ENCODE measurements around the gene OR4D11.

The OR4D11 gene

GRCh38 chr11:59550842-59551658, 47.7 kb downstream of the OR4D11 start:
- no peak overlapping the region for H4K91ac ChIP-seq (ENCODE audit: low read length)
- H3K79me1 ChIP-seq (replicated peaks; ENCODE audit: low read length, poor library complexity, severe bottlenecking), result no peaks in the 10 kb centered on the region
- H3K36me3 ChIP-seq (ENCODE audit: control insufficient read depth in 1 of 2, insufficient read depth in 2 of 2, low read depth in 1 of 2, low read length in 2 of 2), result no peaks in the 10 kb centered on the region
- no peak overlapping the region for H2AFZ ChIP-seq (ENCODE audit: low read depth, low read length)
- H2BK15ac ChIP-seq (ENCODE audit: low read depth, poor library complexity, severe bottlenecking), result no peak overlapping the region
- H3K27me3 ChIP-seq (ENCODE audit: control insufficient read depth in 1 of 2, insufficient read depth in 1 of 2, low read length in 2 of 2), result no peaks in the 10 kb centered on the region
- no peak overlapping the region for H2BK120ac ChIP-seq (ENCODE audit: low read depth, low read length)
- no peak overlapping the region for H2BK5ac ChIP-seq (ENCODE audit: low read depth, low read length, poor library complexity, severe bottlenecking)
- peak overlapping the region; percentile 77 for H3K4me2 ChIP-seq (ENCODE audit: low read length, poor library complexity, severe bottlenecking)
- no peak overlapping the region for H3K14ac ChIP-seq (ENCODE audit: low read length in 2 of 2)
- H2BK12ac ChIP-seq (ENCODE audit: low read length in 2 of 2), result no peak overlapping the region
- H4K8ac ChIP-seq (ENCODE audit: low read length), result no peak overlapping the region
- peak overlapping the region in 1 of 2 experiments; percentile 3 for H3K18ac ChIP-seq (ENCODE audit: low read depth in 1 of 2, low read length in 2 of 2)
- peak overlapping the region in 1 of 2 experiments; percentile 89 for H3K4me3 ChIP-seq (ENCODE audit: insufficient read depth in 1 of 2, low read depth in 1 of 2, low read length in 2 of 2)
- peaks cover 2% of the 10 kb centered on the region for H3K4me1 ChIP-seq (ENCODE audit: control insufficient read depth, insufficient read depth, low read depth, low read length)
- H3K4ac ChIP-seq (ENCODE audit: low read depth in 1 of 2, low read length in 2 of 2), result peak overlapping the region in 1 of 2 experiments; percentile 56
- under 1% methylated on average over 23 of the region's 34 CpGs for WGBS
- peak overlapping the region; percentile 96 for H3K27ac ChIP-seq (ENCODE audit: low read length, poor library complexity, severe bottlenecking)
- DNase-seq, result peak; percentile 96
- no peaks in the 10 kb centered on the region for H3K9me3 ChIP-seq (ENCODE audit: control insufficient read depth, low read length)
- no peak overlapping the region for H2AK5ac ChIP-seq (ENCODE audit: low read length, severe bottlenecking)
- peak overlapping the region; percentile 97 for H3K9ac ChIP-seq (ENCODE audit: low read length)
- no peak overlapping the region for H3K23ac ChIP-seq (ENCODE audit: low read length in 2 of 2)

GRCh38 chr11:59551659-59552521, 48.5 kb downstream of the OR4D11 start:
- no peaks in the 10 kb centered on the region for H3K9me3 ChIP-seq (ENCODE audit: control insufficient read depth, low read length)
- WGBS, result 2% methylated on average over 26 of the region's 30 CpGs
- no peaks in the 10 kb centered on the region for H3K36me3 ChIP-seq (ENCODE audit: control insufficient read depth in 1 of 2, insufficient read depth in 2 of 2, low read depth in 1 of 2, low read length in 2 of 2)
- DNase-seq, result peak; percentile 85
- no peak overlapping the region for H2BK15ac ChIP-seq (ENCODE audit: low read depth, poor library complexity, severe bottlenecking)
- no peaks in the 10 kb centered on the region for H3K27me3 ChIP-seq (ENCODE audit: control insufficient read depth in 1 of 2, insufficient read depth in 1 of 2, low read length in 2 of 2)
- peak overlapping the region; percentile 61 for H4K8ac ChIP-seq (ENCODE audit: low read length)
- peak overlapping the region; percentile 77 for H3K4me2 ChIP-seq (ENCODE audit: low read length, poor library complexity, severe bottlenecking)
- no peak overlapping the region for H2AK5ac ChIP-seq (ENCODE audit: low read length, severe bottlenecking)
- no peak overlapping the region for H3K23ac ChIP-seq (ENCODE audit: low read length in 2 of 2)
- peak overlapping the region; percentile 50 to 89 for H3K4me3 ChIP-seq (ENCODE audit: insufficient read depth in 1 of 2, low read depth in 1 of 2, low read length in 2 of 2)
- H2AFZ ChIP-seq (ENCODE audit: low read depth, low read length), result peak overlapping the region; percentile 81
- peak overlapping the region; percentile 40 to 68 for H3K18ac ChIP-seq (ENCODE audit: low read depth in 1 of 2, low read length in 2 of 2)
- H3K4ac ChIP-seq (ENCODE audit: low read depth in 1 of 2, low read length in 2 of 2), result peak overlapping the region in 1 of 2 experiments; percentile 47
- H3K4me1 ChIP-seq (ENCODE audit: control insufficient read depth, insufficient read depth, low read depth, low read length), result peaks cover 2% of the 10 kb centered on the region
- H2BK5ac ChIP-seq (ENCODE audit: low read depth, low read length, poor library complexity, severe bottlenecking), result no peak overlapping the region
- no peak overlapping the region for H2BK12ac ChIP-seq (ENCODE audit: low read length in 2 of 2)
- H2BK120ac ChIP-seq (ENCODE audit: low read depth, low read length), result no peak overlapping the region
- H3K79me1 ChIP-seq (replicated peaks; ENCODE audit: low read length, poor library complexity, severe bottlenecking), result no peaks in the 10 kb centered on the region
- peak overlapping the region; percentile 72 for H4K91ac ChIP-seq (ENCODE audit: low read length)
- H3K9ac ChIP-seq (ENCODE audit: low read length), result peak overlapping the region; percentile 97
- peak overlapping the region in 1 of 2 experiments; percentile 41 for H3K14ac ChIP-seq (ENCODE audit: low read length in 2 of 2)
- H3K27ac ChIP-seq (ENCODE audit: low read length, poor library complexity, severe bottlenecking), result peak overlapping the region; percentile 96

GRCh38 chr11:59552844-59553243, 49.5 kb downstream of the OR4D11 start:
- Histone ChIP-seq H3K4ac (ENCODE audit: low read depth in 1 of 2, low read length in 2 of 2) (no peak overlapping the region), H3K9me3 (ENCODE audit: control insufficient read depth, low read length) (no peaks in the 10 kb centered on the region), H3K4me1 (ENCODE audit: control insufficient read depth, insufficient read depth, low read depth, low read length) (peaks cover 2% of the 10 kb centered on the region), H2BK5ac (ENCODE audit: low read depth, low read length, poor library complexity, severe bottlenecking) (no peak overlapping the region), H4K91ac (ENCODE audit: low read length) (no peak overlapping the region), H3K23ac (ENCODE audit: low read length in 2 of 2) (no peak overlapping the region), H3K27me3 (ENCODE audit: control insufficient read depth in 1 of 2, insufficient read depth in 1 of 2, low read length in 2 of 2) (no peaks in the 10 kb centered on the region), H3K4me2 (ENCODE audit: low read length, poor library complexity, severe bottlenecking) (no peak overlapping the region), H3K4me3 (ENCODE audit: insufficient read depth in 1 of 2, low read depth in 1 of 2, low read length in 2 of 2) (no peak overlapping the region), H2BK120ac (ENCODE audit: low read depth, low read length) (no peak overlapping the region), H3K36me3 (ENCODE audit: control insufficient read depth in 1 of 2, insufficient read depth in 2 of 2, low read depth in 1 of 2, low read length in 2 of 2) (no peaks in the 10 kb centered on the region), H2BK15ac (ENCODE audit: low read depth, poor library complexity, severe bottlenecking) (no peak overlapping the region), H3K9ac (ENCODE audit: low read length) (no peak overlapping the region), H2AFZ (ENCODE audit: low read depth, low read length) (no peak overlapping the region), H2AK5ac (ENCODE audit: low read length, severe bottlenecking) (no peak overlapping the region), H3K27ac (ENCODE audit: low read length, poor library complexity, severe bottlenecking) (no peak overlapping the region), H4K8ac (ENCODE audit: low read length) (no peak overlapping the region), H2BK12ac (ENCODE audit: low read length in 2 of 2) (peak overlapping the region in 1 of 2 experiments; percentile 63), H3K18ac (ENCODE audit: low read depth in 1 of 2, low read length in 2 of 2) (no peak overlapping the region), H3K79me1 (replicated peaks; ENCODE audit: low read length, poor library complexity, severe bottlenecking) (no peaks in the 10 kb centered on the region), H3K14ac (ENCODE audit: low read length in 2 of 2) (no peak overlapping the region)
- WGBS, result 83% methylated on average over 2 of the region's 2 CpGs
- no peak for DNase-seq

- 97% methylated on average over 21 of the region's 21 CpGs for WGBS
- H3K27me3 ChIP-seq (ENCODE audit: control insufficient read depth in 1 of 2, insufficient read depth in 1 of 2, low read length in 2 of 2), result no peaks in the 10 kb centered on the region
Measured at GRCh38 chr11:59553323-59553722, 49.9 kb downstream of the OR4D11 start.

More at GRCh38 chr11:59553323-59553722, 49.9 kb downstream of the OR4D11 start:
- H3K36me3 ChIP-seq (ENCODE audit: control insufficient read depth in 1 of 2, insufficient read depth in 2 of 2, low read depth in 1 of 2, low read length in 2 of 2), result no peaks in the 10 kb centered on the region
- no peak overlapping the region for H3K18ac ChIP-seq (ENCODE audit: low read depth in 1 of 2, low read length in 2 of 2)
- H2BK15ac ChIP-seq (ENCODE audit: low read depth, poor library complexity, severe bottlenecking), result no peak overlapping the region
- no peak overlapping the region for H2BK5ac ChIP-seq (ENCODE audit: low read depth, low read length, poor library complexity, severe bottlenecking)
- H3K4me1 ChIP-seq (ENCODE audit: control insufficient read depth, insufficient read depth, low read depth, low read length), result peaks cover 2% of the 10 kb centered on the region
- H4K8ac ChIP-seq (ENCODE audit: low read length), result no peak overlapping the region
- no peak overlapping the region for H3K14ac ChIP-seq (ENCODE audit: low read length in 2 of 2)
- no peak overlapping the region for H2AFZ ChIP-seq (ENCODE audit: low read depth, low read length)
- DNase-seq, result no peak
- H3K4me3 ChIP-seq (ENCODE audit: insufficient read depth in 1 of 2, low read depth in 1 of 2, low read length in 2 of 2), result no peak overlapping the region
- no peak overlapping the region for H3K4ac ChIP-seq (ENCODE audit: low read depth in 1 of 2, low read length in 2 of 2)
- no peak overlapping the region for H3K27ac ChIP-seq (ENCODE audit: low read length, poor library complexity, severe bottlenecking)
- H3K79me1 ChIP-seq (replicated peaks; ENCODE audit: low read length, poor library complexity, severe bottlenecking), result no peaks in the 10 kb centered on the region
- no peak overlapping the region for H2BK12ac ChIP-seq (ENCODE audit: low read length in 2 of 2)
- H2BK120ac ChIP-seq (ENCODE audit: low read depth, low read length), result no peak overlapping the region
- no peak overlapping the region for H3K9ac ChIP-seq (ENCODE audit: low read length)
- H2AK5ac ChIP-seq (ENCODE audit: low read length, severe bottlenecking), result no peak overlapping the region
- no peak overlapping the region for H3K4me2 ChIP-seq (ENCODE audit: low read length, poor library complexity, severe bottlenecking)
- H3K23ac ChIP-seq (ENCODE audit: low read length in 2 of 2), result no peak overlapping the region
- no peak overlapping the region for H4K91ac ChIP-seq (ENCODE audit: low read length)
- no peaks in the 10 kb centered on the region for H3K9me3 ChIP-seq (ENCODE audit: control insufficient read depth, low read length)

Measured in mesenchymal stem cell (in vitro differentiated cells and primary cell).